Tibial artery (tissue), 4 donors: ENCODE results near the gene GLIS1.

Experiments used
- DNase-seq, 2 donors: peaks; one replicate each; pipeline ENCODE4 v3.0.0-alpha.2; 2019
- H3K27ac ChIP-seq, 2 donors: fragments of 200-600 bp; sonication (generic) in 1 of 2; 1 replicate in 1 of 2; 2 replicates in 1 of 2; pipeline ENCODE4 v1.5.1; 2018 to 2019; ENCODE audit warnings: mild to moderate bottlenecking in 1 of 2
- H3K27me3 ChIP-seq, 2 donors: fragments of 200-600 bp; sonication (generic) in 1 of 2; one replicate each; pipeline versions ENCODE4 v1.5.1 to v1.6.0; 2016 to 2019
- H3K36me3 ChIP-seq, 3 donors: fragments of 200-600 bp; sonication (generic) in 2 of 3; one replicate each; pipeline ENCODE4 v1.5.1; 2016 to 2019; ENCODE audit warnings: mild to moderate bottlenecking in 2 of 3
- H3K4me1 ChIP-seq, 4 donors: fragments of 200-600 bp; sonication (generic) in 2 of 4; 1 replicate in 3 of 4; 2 replicates in 1 of 4; pipeline ENCODE4 v1.5.1; 2016 to 2019
- H3K4me3 ChIP-seq, 2 donors: fragments of 200-600 bp; sonication (generic) in 1 of 2; 1 replicate in 1 of 2; 2 replicates in 1 of 2; pipeline ENCODE4 v1.5.1; 2018 to 2019; ENCODE audit warnings: mild to moderate bottlenecking in 2 of 2
- H3K9me3 ChIP-seq, 3 donors: fragments of 200-600 bp; sonication (generic) in 1 of 3; one replicate each; pipeline ENCODE4 v1.5.1; 2016 to 2019
- intact Hi-C: fragments of 100-400 bp; cut with DNase I; formaldehyde crosslinking; loops from one replicate; pipeline ENCODE4 v1.15.0; 2023; ENCODE audit warnings: low total_unique reads
- TF ChIP-seq, protein P1 (sequence below), 2 experiments: fragments of 200-600 bp in 1 of 2; fragments of 450-650 bp in 1 of 2; IDR thresholded peaks; one replicate each; pipeline ENCODE4 v1.5.1; 2017 to 2019; ENCODE audit warnings: antibody characterized with exemption in 2 of 2, mild to moderate bottlenecking in 1 of 2, moderate library complexity in 1 of 2

Gene GLIS1

DNA sequence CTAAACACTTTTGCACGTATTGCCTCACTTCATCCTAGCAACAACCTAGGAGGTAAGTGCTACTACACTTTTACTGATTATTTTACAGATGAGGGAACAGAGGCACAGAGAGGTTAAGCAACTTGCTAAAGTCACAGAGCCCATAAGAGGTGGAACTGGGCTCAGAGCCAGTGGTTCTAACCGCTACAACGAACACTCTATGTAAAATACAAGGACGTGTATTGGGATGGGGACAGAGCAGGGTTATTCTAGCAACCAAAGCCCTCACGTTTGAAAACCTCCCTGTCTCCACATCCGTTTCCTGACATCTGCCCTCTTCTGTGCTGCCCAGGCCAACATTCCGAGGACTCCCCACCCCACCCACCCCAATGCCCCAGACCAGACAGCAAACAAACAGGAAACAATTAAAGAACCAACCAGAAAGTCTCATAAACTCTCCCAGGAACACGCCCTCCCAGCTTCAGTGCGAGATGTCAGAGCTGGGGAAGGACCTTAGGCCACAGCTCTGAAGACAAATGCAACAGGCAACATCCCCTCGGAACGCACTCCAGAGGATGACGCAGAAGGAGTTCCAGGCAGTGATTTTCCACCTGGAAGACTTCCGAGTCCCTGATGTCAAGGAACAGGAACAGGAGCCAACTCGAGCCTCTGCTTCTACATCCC, 41.1 kb downstream of the GLIS1 start:
- no peaks in the 10 kb centered on the region for H3K4me1 ChIP-seq
- H3K36me3 ChIP-seq = no peaks in the 10 kb centered on the region
- H3K27ac ChIP-seq = no peak overlapping the region
- TF ChIP-seq, protein P1, sequence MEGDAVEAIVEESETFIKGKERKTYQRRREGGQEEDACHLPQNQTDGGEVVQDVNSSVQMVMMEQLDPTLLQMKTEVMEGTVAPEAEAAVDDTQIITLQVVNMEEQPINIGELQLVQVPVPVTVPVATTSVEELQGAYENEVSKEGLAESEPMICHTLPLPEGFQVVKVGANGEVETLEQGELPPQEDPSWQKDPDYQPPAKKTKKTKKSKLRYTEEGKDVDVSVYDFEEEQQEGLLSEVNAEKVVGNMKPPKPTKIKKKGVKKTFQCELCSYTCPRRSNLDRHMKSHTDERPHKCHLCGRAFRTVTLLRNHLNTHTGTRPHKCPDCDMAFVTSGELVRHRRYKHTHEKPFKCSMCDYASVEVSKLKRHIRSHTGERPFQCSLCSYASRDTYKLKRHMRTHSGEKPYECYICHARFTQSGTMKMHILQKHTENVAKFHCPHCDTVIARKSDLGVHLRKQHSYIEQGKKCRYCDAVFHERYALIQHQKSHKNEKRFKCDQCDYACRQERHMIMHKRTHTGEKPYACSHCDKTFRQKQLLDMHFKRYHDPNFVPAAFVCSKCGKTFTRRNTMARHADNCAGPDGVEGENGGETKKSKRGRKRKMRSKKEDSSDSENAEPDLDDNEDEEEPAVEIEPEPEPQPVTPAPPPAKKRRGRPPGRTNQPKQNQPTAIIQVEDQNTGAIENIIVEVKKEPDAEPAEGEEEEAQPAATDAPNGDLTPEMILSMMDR (IDR thresholded peaks at IDR 0.05) = no peak
- intact Hi-C loops = no loop called here
- DNase-seq = no peak
- no peaks in the 10 kb centered on the region for H3K9me3 ChIP-seq
- peaks cover 0 to 29% of the 10 kb centered on the region in 2 donors for H3K27me3 ChIP-seq
- H3K4me3 ChIP-seq = no peak overlapping the region

DNA sequence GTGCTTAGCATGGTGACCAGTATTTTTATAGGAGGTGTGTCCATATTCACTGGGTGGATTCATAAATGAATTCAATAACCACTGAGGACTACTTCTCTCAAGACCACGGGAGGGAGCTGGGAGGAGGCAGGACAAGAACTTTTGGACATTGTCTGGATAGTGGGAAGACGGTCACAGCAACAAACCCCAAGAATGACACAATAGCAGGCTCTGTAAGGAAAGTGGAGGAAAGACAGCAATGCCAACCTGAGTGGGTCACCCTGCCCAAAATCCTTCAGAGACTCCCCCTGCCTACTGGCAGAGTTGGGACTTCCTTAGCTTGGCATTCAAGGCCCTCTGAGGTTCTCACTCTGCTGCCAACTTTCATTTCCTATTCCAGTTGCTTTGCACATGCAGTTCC, 42.0 kb downstream of the GLIS1 start:
- TF ChIP-seq, protein P1 (IDR thresholded peaks at IDR 0.05) = no peak
- DNase-seq = no peak
- intact Hi-C loops = no loop called here
- peaks cover 0 to 36% of the 10 kb centered on the region in 2 donors for H3K27me3 ChIP-seq
- no peak overlapping the region for H3K4me3 ChIP-seq
- H3K27ac ChIP-seq = no peak overlapping the region
- no peaks in the 10 kb centered on the region for H3K36me3 ChIP-seq
- no peaks in the 10 kb centered on the region for H3K9me3 ChIP-seq
- H3K4me1 ChIP-seq = no peaks in the 10 kb centered on the region

DNA sequence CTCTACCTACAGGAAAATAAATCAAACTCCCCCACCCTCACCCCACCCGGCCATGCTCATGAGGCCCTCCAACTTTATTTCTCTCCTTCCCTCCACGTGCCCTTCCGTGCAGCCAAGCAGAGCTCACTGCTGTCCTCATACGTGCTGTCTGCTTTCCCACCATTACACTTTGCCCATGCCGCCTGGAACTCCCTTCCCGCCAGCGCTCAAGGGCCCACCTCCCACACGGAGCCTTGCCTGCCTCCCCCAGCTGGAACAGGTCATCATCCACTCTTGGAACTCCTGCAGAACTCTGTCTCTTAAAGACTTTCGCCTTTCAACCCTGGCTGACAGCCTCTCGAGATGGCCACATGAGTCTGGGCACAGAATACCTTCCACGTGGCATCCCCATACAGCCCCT, 42.4 kb downstream of the GLIS1 start:
- Histone ChIP-seq H3K27me3 (peaks cover 0 to 35% of the 10 kb centered on the region in 2 donors), H3K4me1 (no peaks in the 10 kb centered on the region), H3K27ac (no peak overlapping the region), H3K9me3 (no peaks in the 10 kb centered on the region), H3K36me3 (no peaks in the 10 kb centered on the region), H3K4me3 (no peak overlapping the region)
- no peak for DNase-seq
- intact Hi-C loops = no loop called here
- TF ChIP-seq, protein P1 (IDR thresholded peaks at IDR 0.05) = no peak

DNA sequence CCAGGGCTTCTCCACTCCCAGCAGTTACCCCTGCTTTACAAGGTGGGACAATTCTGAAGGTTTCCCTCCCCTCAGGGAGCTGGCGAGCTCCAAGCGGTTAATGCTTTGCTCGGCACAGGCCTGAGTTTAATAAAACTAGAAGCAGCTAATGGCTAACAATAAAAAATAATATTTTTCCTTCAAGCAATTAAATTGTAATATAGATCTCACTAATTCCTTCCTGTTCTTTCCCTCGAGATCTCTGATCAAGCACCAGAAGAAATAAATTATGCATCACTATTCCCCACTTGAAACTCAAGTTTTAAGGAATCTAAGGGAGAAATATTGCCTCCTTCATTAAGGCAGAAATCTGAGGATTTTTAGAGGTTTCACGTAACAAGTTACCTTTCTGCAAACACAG, 42.9 kb downstream of the GLIS1 start:
- Histone ChIP-seq H3K4me3 (no peak overlapping the region), H3K36me3 (no peaks in the 10 kb centered on the region), H3K4me1 (no peaks in the 10 kb centered on the region), H3K9me3 (no peaks in the 10 kb centered on the region), H3K27ac (no peak overlapping the region), H3K27me3 (peaks cover 0 to 30% of the 10 kb centered on the region in 2 donors)
- intact Hi-C loops = no loop called here
- TF ChIP-seq, protein P1 (IDR thresholded peaks at IDR 0.05) = no peak
- no peak for DNase-seq

DNA sequence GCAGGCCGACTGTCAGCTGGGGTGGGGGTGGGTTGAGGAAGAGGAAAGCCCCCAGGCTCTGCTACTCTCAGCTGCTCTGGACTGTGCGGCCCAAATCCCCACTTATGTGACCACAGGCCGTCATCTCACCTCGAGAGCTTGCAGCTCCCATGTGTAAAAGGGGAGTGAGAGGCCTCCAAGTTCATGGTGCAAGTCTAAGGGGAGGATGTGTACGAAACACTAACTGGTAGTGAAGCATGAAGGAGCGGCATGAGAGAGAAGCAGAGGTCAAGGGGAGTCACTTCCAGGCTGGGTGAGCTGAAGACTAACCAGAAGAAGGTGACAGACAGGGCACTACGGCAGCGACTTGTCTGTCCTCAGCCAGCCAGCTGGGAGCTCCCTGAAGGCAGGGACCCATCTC, 43.8 kb downstream of the GLIS1 start:
- Histone ChIP-seq H3K4me1 (no peaks in the 10 kb centered on the region), H3K36me3 (no peaks in the 10 kb centered on the region), H3K4me3 (no peak overlapping the region), H3K27ac (no peak overlapping the region), H3K27me3 (peaks cover 0 to 29% of the 10 kb centered on the region in 2 donors), H3K9me3 (no peaks in the 10 kb centered on the region)
- no peak for DNase-seq
- TF ChIP-seq, protein P1 (IDR thresholded peaks at IDR 0.05) = no peak
- intact Hi-C loops = no loop called here

DNA sequence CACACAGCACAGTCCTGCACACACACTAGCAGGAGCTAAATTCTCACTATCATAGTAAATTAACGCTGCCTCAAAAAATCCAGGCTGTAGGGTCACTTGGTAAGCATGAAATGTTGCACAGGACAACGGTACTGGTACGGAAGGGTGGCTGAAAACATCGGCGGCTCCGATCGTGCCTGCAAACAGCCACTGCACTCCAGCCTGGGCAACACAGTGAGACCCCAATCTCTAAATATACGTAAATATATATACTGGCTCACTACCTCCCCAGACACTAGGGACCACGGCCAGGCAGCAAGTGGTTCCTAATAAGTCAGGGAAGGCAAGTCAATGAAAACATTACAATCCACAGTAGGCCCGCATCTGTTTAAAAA, 44.3 kb downstream of the GLIS1 start:
- no peak overlapping the region for H3K4me3 ChIP-seq
- TF ChIP-seq, protein P1 (IDR thresholded peaks at IDR 0.05) = no peak
- intact Hi-C loops = no loop called here
- no peaks in the 10 kb centered on the region for H3K4me1 ChIP-seq
- no peaks in the 10 kb centered on the region for H3K9me3 ChIP-seq
- peaks cover 0 to 32% of the 10 kb centered on the region in 2 donors for H3K27me3 ChIP-seq
- no peaks in the 10 kb centered on the region for H3K36me3 ChIP-seq
- H3K27ac ChIP-seq = no peak overlapping the region
- no peak for DNase-seq
